ENCODE data around the gene LRP1B.
"Not testable (repeated sequence)": the region's sequence is repeated elsewhere in the genome, so short reads cannot be mapped to it uniquely, and the experiment has no call there.

LRP1B gene

DNA sequence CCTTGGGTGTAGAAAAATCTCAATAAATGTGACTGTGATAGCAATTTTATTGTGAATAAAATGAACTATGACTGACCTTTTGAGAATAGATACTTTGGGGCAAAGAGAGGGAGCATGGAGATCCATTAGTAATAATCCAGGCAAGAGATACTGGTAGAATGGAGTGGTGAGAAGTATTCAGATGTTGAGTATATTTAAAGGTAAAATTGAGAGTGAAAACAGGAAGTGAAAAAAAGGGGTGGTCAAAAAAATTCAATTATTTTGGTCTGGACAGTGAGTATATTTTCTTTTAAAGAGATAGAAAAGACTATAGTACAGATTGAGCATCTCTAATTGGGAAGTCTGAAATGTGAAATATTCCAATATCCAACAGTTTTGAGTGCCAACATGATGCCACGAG, 1835.0 kb downstream of the LRP1B start:
- no peak for DNase-seq (ENCODE audit: low read depth in 1 of 2, low spot score in 1 of 2)

DNA sequence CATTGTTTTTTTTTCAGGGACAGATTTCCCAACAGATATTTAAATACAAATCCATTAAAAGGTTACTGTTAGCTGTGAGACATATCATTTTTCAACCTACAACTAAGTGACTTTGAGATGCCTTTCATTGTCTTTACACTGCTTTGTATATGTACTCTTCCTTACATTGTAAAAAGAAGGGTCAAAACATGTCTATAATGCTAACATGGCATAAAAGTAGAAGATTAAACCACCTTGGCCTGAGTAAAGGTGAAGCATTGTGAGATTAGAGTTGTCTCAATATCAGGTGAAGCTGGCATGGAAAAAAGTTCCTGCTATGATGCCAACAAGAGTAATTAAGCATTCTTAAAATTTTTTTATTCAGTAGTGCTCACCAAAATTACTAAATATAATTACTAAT, 1842.1 kb downstream of the LRP1B start:
- no peak for DNase-seq (ENCODE audit: low read depth in 1 of 2, low spot score in 1 of 2)

DNA sequence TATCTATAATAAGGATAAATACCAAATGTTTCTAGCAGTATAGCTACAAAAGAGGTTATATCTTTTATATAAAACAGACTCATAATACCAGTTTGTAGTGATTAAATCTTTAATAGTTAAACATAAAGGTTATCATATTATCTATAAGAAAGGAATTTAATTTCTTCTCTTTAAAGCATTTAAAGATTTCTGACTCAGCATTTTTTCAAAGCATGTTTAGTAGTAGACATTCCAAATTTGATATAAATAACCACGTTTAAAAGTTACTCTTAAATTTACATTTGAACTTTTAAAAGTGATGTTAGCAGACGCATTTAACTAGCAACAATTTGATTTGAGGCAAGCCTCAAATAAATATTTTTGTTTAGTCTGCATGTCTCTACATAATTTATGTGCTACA, 1842.6 kb downstream of the LRP1B start:
- DNase-seq (ENCODE audit: low read depth in 1 of 2, low spot score in 1 of 2): no peak

DNA sequence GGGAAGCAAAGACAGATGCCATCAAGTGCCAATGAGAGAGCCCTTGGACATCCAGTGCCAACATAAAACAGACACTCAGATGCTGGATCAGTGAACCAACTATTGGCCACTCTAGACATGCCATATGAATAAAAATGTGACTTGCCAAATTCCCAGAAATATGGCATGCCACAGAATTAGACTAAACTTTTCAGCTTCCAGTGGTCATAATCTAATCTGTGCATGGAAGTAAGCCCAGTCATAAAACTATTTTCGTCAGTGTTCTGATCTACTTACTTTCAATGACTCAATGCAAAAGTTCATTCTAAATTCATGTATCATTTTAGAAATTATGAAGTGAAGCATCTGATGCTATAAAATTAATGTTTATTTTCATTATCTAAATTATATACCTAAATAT, 1844.4 kb downstream of the LRP1B start:
- DNase-seq (ENCODE audit: low read depth in 1 of 2, low spot score in 1 of 2): no peak

DNA sequence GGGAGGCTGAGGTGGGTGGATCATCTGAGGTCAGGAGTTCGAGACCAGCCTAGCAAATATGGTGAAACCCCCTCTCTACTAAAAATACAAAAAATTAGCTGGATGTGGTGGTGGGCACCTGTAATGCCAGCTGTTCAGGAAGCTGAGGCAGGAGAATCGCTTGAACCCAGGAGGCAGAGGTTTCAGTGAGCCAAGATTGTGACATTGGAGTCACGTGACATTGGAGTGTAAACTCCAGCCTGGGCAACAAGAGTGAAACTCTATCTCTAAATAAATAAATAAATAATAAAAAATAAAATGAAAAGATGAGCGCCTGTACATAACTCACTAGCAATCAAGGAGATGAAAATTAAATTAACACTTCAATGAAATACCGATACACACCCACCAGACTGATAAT, 1853.5 kb downstream of the LRP1B start:
- not testable (repeated sequence) for DNase-seq (ENCODE audit: low read depth in 1 of 2, low spot score in 1 of 2)

DNA sequence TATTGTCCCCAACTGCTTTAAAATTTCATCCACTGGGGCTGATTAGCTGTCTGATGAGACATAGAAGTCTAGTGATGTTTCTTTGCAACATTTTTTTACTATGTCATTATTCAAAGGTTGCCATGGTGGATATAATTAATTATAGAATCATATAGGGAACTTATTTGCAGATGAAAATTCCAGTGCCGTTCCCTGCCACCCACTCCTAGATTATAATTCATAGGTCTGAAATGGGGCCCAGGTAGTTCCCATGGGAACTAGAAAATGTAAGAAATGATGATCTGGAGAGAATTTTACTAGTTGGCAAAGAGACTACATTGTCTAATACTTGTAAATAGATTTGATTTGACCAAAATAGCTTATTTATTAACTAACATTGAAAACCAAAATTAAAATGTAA, 1854.2 kb downstream of the LRP1B start:
- DNase-seq (ENCODE audit: low read depth in 1 of 2, low spot score in 1 of 2): no peak

DNA sequence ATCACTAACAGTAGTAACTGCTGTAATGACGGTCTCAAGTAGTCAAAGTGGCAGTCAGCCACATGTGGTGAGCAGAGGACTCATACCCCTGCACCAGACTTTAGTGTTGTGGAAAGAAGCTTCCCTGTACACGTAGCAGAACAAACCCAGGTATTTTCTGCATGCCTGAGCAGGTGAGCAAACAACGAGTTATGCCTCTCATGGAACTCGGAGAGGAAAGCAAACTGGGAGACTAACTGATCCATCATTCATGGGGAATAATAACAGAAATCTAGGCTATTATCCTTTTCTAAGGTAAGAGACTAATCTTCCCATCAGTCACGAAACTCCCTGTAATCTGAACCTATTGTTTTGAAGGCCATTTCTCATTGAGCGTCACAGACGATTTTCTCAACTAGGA, 1855.4 kb downstream of the LRP1B start:
- DNase-seq (ENCODE audit: low read depth in 1 of 2, low spot score in 1 of 2): no peak

DNA sequence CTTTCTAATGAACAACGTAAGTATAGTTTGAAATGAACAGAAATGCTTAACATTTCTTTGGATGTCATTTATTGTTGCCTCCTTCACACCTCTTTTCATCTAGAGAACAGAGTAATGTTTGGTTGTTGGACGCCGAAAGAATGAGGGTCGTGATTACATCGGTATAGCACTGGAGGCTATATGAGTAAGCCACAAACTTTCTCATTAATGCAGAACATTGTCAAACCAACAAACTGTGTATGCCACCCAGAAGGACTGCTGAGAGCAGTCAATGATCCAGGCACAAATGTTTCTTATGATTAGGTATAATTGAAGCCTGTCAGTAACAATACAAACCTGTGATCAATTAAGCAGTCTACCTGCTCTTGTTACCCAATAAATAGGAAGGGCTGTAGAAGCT, 1855.9 kb downstream of the LRP1B start:
- no peak for DNase-seq (ENCODE audit: low read depth in 1 of 2, low spot score in 1 of 2)

DNA sequence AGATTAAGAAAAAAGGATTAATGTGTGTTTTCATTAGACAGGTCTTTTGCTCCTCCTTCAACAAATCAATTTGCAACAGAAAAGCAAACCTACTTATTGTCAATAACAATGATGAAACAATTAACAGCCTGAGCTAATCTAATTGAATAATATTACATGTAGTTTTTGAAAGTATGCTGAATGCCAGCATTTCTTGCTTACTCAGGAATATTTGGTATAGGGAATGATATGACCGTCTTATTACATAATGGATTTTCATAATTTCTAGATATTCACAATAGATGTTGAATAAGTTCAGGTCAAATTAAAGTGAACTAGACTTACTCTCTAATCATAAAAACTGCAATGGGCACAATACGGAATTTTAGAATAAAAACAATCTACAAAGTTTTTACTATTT, 1856.9 kb downstream of the LRP1B start:
- DNase-seq (ENCODE audit: low read depth in 1 of 2, low spot score in 1 of 2): no peak

DNA sequence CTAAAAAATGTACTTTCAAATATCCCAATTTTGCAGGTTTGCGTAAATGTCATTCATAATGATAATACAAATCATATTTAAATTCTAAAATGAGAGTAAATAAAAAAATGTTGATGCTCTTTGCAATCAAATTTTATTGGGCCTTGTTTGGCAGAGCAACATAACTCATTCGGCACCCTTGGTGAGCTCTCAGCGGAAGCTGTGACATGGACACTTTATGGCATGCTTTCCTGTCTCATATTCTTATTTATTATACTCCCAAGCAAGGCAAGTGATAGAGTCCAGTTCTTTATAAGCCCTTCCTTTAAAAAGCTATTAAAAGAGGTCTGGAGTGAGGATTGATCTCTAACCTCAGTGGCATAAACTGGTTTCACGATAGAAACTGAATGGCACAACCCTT, 1857.4 kb downstream of the LRP1B start:
- DNase-seq (ENCODE audit: low read depth in 1 of 2, low spot score in 1 of 2): no peak

DNA sequence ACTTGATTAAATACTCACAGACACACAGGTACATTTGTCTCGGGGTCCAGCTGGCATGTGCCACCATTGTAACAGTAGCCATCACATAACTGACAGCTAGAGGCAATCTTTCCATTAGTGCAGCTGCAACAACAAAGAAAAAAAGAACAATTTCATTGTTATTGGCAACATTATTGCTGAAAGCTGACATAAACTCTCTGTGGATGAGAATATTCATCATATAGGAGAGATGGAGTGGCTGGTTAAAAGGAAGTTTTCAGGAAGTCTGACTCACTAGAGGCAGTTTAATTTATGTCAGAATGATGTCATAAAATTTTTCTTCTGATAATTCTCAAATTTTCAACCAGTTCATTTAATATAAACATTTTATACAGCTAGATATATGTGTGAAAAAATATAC, 1860.6 kb downstream of the LRP1B start:
- no peak for DNase-seq (ENCODE audit: low read depth in 1 of 2, low spot score in 1 of 2)

DNA sequence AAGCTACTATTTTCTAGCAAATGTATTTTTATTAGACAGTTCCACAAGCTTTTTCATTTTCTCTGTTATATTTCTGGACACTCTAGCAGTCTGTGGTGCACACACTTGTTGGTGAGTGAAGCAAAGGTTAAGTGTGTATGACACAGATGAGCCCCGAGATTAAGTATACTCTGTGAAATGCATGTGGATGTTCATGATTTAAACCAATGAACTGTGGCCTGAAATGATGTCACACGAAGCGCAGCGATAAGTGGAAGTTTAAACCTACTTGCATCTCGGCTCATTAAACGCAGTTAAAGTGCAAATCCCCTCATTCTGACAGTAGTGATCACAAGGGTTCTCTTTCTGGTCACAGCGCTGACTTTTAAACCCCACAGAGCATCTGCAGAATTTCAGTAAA, 1861.8 kb downstream of the LRP1B start:
- no peak for DNase-seq (ENCODE audit: low read depth in 1 of 2, low spot score in 1 of 2)

DNA sequence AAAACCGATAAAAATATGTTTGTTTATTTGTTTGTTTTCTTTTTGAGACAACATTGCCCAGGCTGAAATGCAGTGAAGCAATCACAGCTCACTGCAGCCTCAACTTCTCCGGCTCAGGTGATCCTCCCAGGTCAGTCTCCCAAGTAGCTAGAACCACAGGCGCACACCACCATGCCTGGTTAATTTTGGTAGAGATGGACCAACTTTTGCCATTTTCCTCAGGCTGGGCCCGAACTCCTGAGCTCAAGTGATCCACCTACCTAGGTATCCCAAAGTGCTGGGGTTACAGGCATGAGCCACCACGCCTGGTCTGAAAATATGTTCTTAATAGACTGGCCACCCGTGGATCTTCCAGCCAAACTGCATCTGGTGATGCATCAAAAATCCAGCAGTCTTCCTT, 1867.9 kb downstream of the LRP1B start:
- no peak for DNase-seq (ENCODE audit: low read depth in 1 of 2, low spot score in 1 of 2)

DNA sequence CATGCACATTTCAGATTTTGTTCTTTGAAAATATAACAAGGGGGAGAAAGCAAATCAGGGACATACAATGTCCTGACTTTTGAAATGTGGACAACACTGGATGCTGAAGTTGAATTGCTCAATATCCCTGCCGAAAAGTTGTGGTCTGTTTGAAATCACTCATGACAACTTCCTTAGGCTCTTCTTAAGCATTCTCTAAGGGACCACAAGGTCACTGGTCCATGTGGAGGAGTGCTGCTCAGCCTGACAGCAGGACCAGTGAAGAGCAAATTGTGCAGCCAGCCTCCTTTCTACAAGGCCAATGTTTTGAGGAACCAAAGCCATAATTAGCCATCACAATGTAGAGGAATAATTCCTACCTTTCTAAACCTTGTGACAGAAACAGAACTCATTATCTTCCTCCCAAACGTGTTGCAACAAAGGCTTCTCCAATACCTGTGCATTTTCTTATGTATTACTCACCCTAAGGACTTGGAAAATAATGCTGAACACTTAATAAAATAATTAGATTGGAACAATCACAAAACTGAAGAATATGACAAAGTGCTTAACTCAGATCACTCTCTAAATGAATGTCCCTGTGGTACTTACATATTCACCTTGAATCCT, 1873.0 kb downstream of the LRP1B start:
- DNase-seq (ENCODE audit: low read depth in 1 of 2, low spot score in 1 of 2): no peak

DNA sequence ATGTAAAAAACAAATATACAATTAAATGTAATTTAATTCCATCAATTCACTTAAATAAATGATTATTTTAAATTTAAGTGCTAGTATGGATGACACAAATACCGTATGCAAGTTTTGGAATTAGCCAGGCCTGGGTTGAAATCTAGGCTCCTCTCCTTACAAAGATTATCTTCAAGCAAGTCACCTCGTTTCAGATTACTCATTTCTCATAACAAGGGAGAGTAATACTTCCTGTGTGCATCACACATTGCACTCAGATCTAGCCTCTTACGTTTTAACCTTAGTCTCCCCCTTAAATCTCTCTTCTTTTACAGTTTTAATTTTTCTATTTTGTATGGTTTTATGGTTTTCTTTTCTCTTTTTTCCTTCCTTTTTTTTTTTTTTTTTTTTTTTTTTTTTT, 1874.7 kb downstream of the LRP1B start:
- no peak for DNase-seq (ENCODE audit: low read depth in 1 of 2, low spot score in 1 of 2)

DNA sequence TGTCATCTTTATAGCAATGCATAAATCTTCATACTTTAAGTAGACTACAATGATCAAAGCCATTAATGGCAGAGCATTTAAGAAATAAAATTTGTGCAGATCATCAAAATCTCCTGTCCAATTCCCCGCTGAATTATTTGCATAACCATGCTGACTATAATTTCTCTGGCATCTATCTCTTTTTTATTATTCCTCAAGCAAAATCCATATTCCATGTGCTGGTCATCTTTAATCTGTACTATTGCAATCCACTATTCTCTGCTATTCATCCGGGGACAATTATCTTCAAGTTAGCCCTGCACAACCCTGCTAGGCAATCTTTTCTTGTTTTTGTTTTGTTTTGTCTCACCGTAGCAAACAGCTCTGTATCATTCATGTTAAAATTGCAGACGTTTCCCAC, 1881.0 kb downstream of the LRP1B start:
- DNase-seq (ENCODE audit: low read depth in 1 of 2, low spot score in 1 of 2): no peak

DNA sequence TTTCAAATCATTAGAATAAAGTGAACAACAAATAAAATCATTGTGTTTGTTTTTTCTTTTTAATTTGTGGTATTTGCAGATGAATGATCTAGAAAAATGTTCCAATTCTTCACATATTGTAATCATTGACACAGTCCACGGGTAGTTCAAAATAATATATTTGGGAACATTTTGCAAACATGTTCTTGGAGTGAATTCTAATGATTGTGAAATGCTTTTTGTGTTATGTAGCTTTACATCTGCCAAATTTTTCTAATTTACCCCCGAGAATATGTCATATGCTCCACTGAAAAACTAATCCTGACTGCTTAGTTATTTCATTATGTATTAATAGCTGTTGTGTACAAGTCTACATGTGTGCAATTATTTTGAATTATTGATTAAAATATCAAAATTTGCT, 1882.2 kb downstream of the LRP1B start:
- no peak for DNase-seq (ENCODE audit: low read depth in 1 of 2, low spot score in 1 of 2)

DNA sequence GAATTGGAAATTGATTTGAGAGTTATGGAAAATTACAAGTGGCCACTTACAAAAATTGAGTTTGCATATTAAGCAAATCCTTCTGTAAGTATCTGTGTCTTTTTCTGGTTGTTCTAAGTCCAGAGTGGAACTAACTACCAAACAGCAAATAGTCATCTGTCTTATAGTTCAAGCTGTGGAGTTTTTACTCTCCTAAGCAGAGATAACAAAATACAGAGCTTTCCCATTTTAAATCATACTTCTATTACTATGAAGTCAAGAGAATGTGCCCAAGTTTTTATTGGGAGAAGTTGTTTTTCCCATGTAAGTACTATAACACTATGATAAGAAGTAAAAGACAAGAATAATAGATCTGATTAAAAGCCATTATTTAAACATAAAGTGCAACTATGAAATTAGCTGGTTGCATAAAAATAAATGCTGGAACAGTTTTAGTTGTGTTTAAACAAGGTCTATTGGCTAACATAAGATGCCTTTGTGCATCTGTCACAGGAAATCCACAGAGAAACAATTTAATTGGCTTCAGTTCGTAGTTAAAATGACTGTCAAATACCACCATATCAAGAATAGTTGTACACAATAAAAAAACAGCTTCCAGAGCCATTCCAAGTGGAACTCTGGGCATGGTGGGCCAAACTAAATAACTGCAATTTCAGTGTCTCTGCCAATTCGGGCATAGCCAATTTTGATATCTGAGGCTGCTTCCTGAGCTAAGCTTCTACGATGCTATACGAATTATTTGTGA, 1883.2 kb downstream of the LRP1B start:
- DNase-seq (ENCODE audit: low read depth in 1 of 2, low spot score in 1 of 2): no peak

DNA sequence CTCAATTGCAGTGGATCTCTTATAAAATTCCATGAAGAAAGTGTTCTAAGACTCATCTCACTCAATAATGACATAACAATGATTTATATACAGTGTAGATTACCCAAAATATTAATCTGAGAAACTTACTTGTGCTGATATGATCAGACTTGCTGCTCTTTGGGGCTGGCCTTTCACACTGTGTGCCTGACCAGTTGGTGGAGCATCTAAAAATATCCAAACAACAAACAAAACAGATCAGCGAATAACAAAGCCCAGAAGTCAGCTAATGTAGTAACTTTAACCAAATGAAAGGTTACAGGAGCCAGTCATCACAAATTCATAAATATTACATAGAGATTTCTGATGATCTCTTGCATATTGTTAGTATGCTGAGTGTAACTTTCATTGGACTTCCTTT, 1883.9 kb downstream of the LRP1B start:
- no peak for DNase-seq (ENCODE audit: low read depth in 1 of 2, low spot score in 1 of 2)

DNA sequence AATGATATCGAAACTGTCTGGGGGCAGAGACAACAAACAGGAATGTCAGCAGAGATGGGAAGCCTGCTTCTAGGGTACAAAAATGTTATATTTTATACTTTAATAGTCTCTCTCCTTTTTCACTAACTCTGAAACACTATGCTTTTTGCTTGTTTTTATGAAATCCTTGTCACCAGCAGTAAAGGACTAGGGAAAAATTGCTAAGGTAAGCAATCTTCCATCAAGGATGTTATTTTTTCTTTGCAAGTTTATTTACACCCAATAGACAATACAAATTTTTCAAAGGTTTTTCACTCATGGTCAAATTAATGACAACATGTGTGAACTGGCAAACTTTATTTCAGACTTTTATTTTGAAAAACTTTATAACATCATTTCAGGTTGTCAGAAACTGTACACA, 1884.8 kb downstream of the LRP1B start:
- DNase-seq (ENCODE audit: low read depth in 1 of 2, low spot score in 1 of 2): no peak

DNA sequence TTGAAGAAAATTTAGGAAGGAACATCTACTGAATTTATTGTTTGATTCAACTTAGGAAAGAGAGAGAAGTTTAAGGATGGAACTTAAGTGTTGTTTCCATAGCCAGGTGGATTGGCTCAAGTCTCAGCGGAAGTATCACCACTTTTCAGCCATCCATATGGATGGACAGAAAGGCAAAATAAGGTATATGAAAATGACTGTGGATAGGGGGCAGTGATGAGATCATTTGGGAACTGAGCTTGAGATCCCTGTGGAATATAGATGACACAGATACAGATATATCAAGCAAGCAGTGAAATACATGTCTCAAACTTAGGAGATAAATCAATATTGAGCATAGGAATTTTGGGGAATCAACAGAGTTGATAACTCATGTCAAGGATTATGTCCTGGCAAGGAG, 1887.9 kb downstream of the LRP1B start:
- no peak for DNase-seq (ENCODE audit: low read depth in 1 of 2, low spot score in 1 of 2)

DNA sequence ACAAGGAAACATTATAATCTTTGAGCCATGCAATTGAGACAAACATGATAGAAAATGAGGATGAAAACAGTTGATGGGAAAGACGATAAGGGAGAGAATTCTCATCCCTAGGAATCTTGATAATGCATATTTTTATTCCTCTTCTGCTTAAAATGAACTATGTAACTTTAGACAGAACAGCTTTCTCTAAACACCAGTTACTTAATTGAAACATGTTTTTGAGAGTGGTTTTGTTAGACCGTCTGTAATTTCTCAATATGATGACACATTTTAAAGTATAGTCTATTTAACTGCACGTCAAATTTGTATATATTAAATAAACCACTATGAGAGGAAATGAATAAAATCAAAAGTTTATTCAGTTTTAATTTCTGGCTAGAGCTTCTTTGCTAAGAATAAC, 1896.7 kb downstream of the LRP1B start:
- DNase-seq (ENCODE audit: low read depth in 1 of 2, low spot score in 1 of 2): no peak

DNA sequence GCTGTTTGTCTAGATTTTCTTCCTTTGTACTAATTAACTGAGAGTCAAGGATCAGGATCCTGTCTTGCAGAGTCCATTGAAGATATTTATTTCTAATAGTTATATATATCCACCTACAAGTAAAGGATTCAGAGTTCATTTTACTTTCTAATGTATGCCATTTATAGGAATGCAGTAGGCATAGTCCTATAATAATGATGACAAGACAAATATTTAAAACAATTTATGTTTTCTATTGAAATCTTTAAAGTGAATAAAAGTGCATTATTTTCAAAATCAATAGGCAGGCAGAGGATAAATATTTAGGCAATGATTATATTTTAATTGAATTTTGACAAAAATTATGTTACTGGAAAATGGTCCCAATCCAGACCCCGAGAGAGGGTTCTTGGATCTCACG, 1919.9 kb downstream of the LRP1B start:
- DNase-seq (ENCODE audit: low read depth in 1 of 2, low spot score in 1 of 2): no peak
